GM23248 (cell line): ENCODE data around the gene INTS15. TPM values are rescaled to one million over a fixed set of nuclear protein-coding genes. Genes with fewer than 3 reads are reported as not detected.
"Not testable (repeated sequence)": the region's sequence is repeated elsewhere in the genome, so short reads cannot be mapped to it uniquely, and the experiment has no call there.

Experiments
- DNase-seq: peaks from one replicate; pipeline ENCODE4 v3.0.0-alpha.2; 2015
- H2AFZ ChIP-seq: fragments of 200-600 bp; sonication (generic); 2 replicates; pipeline ENCODE4 v1.6.1; 2016; ENCODE audit warnings: antibody characterized with exemption
- H3F3A ChIP-seq: fragments of 200-600 bp; sonication (generic); 2 replicates; pipeline ENCODE4 v1.6.1; 2016; ENCODE audit warnings: mild to moderate bottlenecking, antibody characterized with exemption, mixed run types; ENCODE audit not compliant: insufficient read depth
- H3K27ac ChIP-seq: fragments of 200-600 bp; sonication (generic); 2 replicates; pipeline ENCODE4 v1.5.1; 2016; ENCODE audit warnings: mild to moderate bottlenecking
- H3K27me3 ChIP-seq: fragments of 200-600 bp; sonication (generic); replicated peaks from 2 replicates; pipeline ENCODE4 v1.6.1; 2016; ENCODE audit warnings: mild to moderate bottlenecking; ENCODE audit not compliant: insufficient read depth
- H3K36me3 ChIP-seq: fragments of 200-600 bp; sonication (generic); 2 replicates; pipeline ENCODE4 v1.6.1; 2016; ENCODE audit warnings: low read depth, mild to moderate bottlenecking
- H3K4me1 ChIP-seq: fragments of 200-600 bp; sonication (generic); 2 replicates; pipeline ENCODE4 v1.6.1; 2016; ENCODE audit warnings: mild to moderate bottlenecking; ENCODE audit not compliant: insufficient read depth
- H3K4me2 ChIP-seq: fragments of 200-600 bp; sonication (generic); one replicate; pipeline ENCODE4 v1.6.1; 2016; ENCODE audit warnings: mild to moderate bottlenecking; ENCODE audit not compliant: unreplicated experiment
- H3K4me3 ChIP-seq: fragments of 200-600 bp; sonication (generic); 2 replicates; pipeline ENCODE4 v1.5.1; 2016; ENCODE audit warnings: mild to moderate bottlenecking
- H3K79me2 ChIP-seq: fragments of 200-600 bp; sonication (generic); 2 replicates; pipeline ENCODE4 v1.6.1; 2016; ENCODE audit warnings: mild to moderate bottlenecking; ENCODE audit not compliant: insufficient read depth
- H3K9ac ChIP-seq: fragments of 200-600 bp; sonication (generic); 2 replicates; pipeline ENCODE4 v1.6.1; 2016; ENCODE audit warnings: mild to moderate bottlenecking
- H3K9me2 ChIP-seq: fragments of 200-600 bp; sonication (generic); 2 replicates; pipeline ENCODE4 v1.6.1; 2016; ENCODE audit warnings: mixed run types, mild to moderate bottlenecking, moderate library complexity; ENCODE audit not compliant: insufficient read depth
- H3K9me3 ChIP-seq: fragments of 200-600 bp; sonication (generic); one replicate; pipeline ENCODE4 v1.6.1; 2017; ENCODE audit warnings: low read depth
- H4K20me1 ChIP-seq: fragments of 200-600 bp; sonication (generic); 2 replicates; pipeline ENCODE4 v1.6.0; 2016; ENCODE audit not compliant: insufficient read depth
- EZH2 ChIP-seq: fragments of 200-600 bp; sonication (generic); IDR thresholded peaks from 2 replicates; pipeline ENCODE4 v1.6.1; 2018; ENCODE audit warnings: antibody characterized with exemption, mild to moderate bottlenecking; ENCODE audit not compliant: insufficient read depth, poor library complexity, severe bottlenecking
- EZH2phosphoT487 ChIP-seq: fragments of 200-600 bp; sonication (generic); IDR thresholded peaks from 2 replicates; pipeline ENCODE4 v1.6.1; 2018; ENCODE audit warnings: antibody characterized with exemption, moderate library complexity, mild to moderate bottlenecking, low read depth; ENCODE audit not compliant: insufficient read depth
- WGBS, 2 experiments: methylation state at CpG; one replicate each; pipeline ENCODE4 v1.1.6; 2015 to 2017; ENCODE audit warnings: low lambda C conversion rate in 2 of 2, low coverage in 1 of 2; ENCODE audit errors: missing lambda C conversion rate in 2 of 2; 5-methylcytosine and 5-hydroxymethylcytosine counted together
- in situ Hi-C: fragments of 300-500 bp; cut with MboI; formaldehyde crosslinking; loops from 2 replicates; pipeline ENCODE4 v1.15.0; 2020
- polyA plus RNA-seq: library from polyadenylated mRNA; unstranded; fragments of >200 nt; fragmentation: Nextera tagmentation; extraction: Ambion mirVana; gene quantifications from 2 replicates; pipeline ENCODE4 v1.2.1, GENCODE V29; 2016
- total RNA-seq: library from RNA; depleted of rRNA; stranded (reverse); fragments of >200 nt; shearing (Covaris generic); gene quantifications from 2 replicates; pipeline ENCODE4 v1.2.3, GENCODE V29; 2014

Gene INTS15
- total and polyA plus RNA-seq, 2 experiments from 2014 or later, result 11.3 to 17.9 TPM

DNA sequence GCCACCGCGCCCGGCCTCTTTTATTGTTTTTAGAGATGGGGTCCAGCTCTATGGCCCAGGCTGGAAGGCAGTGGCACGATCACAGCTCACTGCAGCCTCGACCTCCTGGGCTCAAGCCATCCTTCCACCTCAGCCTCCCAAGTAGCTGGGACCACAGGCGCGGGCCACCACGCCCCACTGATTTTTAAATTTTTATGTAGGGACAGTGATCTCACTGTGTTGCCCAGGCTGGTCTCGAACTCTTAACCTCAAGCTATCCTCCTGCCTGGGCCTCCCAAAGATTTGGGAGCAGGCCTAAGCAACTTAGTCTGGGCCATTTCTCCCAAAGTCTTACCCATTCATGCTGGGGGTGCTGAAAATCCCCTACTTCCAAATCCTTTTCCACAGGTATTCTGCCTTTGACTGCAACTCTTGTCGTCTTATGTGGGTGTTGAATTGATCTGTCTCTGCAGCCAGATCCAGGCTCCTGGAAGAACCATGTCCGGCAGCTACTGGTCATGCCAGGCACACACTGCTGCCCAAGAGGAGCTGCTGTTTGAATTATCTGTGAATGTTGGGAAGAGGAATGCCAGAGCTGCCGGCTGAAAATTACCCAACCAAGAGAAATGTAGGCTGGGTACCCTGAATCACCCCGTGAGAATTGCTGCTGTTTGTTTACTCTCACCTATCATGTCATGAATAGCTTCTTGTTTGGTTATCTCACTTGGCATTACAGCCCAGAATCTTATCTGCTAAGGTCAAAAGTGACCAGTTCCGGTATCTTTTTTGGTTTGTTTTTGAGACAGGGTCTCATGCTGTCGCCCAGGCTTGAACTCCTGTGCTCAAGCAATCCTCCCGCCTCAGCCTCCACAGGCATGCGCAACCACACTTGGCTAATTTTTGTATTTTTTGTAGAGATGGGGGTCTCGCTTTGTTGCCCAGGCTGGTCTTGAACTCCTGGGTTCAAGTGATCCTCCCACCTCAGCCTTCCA, 11.4 kb upstream of the INTS15 start:
- in situ Hi-C loops, result loop anchor here (25.0 kb wide), 1 partner anchor 359 kb away; no protein-coding TSS in a partner anchor
- no peaks in the 10 kb centered on the region for H3F3A ChIP-seq
- no peak for TF ChIP-seq EZH2
- H3K4me1 ChIP-seq, result 0 out of 2 replicates have a peak, but pooled peaks cover 6% of the 10 kb centered on the region
- H3K9me3 ChIP-seq, result no peaks in the 10 kb centered on the region
- no peaks in the 10 kb centered on the region for H4K20me1 ChIP-seq
- peak overlapping the region; percentile 91 for H3K27ac ChIP-seq
- no peaks in the 10 kb centered on the region for H3K27me3 ChIP-seq
- peak overlapping the region; percentile 79 for H3K4me2 ChIP-seq
- no peaks in the 10 kb centered on the region for H3K9me2 ChIP-seq
- peaks cover 5% of the 10 kb centered on the region; the same call in 1 of the 2 replicates for H3K36me3 ChIP-seq
- 0 out of 2 replicates have a peak, but pooled peaks cover 6% of the 10 kb centered on the region for H3K79me2 ChIP-seq
- peak overlapping the region; percentile 88 for H3K4me3 ChIP-seq
- 85 to 88% methylated on average over 16 to 18 of the region's 18 CpGs for WGBS, 2 experiments
- peak overlapping the region; percentile 95 for H2AFZ ChIP-seq
- peak overlapping the region; percentile 95 for H3K9ac ChIP-seq
- peak; percentile 35 for DNase-seq

DNA sequence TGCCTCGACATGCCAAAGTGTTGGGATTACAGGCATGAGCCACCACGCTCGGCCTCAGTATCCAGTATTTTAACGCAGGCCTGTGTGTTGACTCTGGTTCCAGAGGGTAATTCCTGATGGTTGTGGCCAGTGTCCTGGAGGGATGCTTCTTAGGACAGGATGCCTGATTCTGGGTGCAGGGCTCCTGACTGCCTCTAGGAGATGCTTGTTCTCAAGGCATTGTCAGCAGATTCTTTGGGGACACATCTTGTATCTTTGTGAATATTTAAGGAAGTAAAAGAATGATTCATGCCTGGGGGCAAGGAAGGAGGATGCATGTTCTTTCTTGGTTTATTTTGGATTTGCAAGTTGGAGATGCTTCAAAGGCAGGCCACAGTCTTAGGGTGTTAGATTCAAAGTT, 10.4 kb upstream of the INTS15 start:
- H3K79me2 ChIP-seq, result 0 out of 2 replicates have a peak, but pooled peaks cover 6% of the 10 kb centered on the region
- H3K27ac ChIP-seq, result no peak overlapping the region
- no peaks in the 10 kb centered on the region for H4K20me1 ChIP-seq
- 0 out of 2 replicates have a peak, but pooled peaks cover 6% of the 10 kb centered on the region for H3K4me1 ChIP-seq
- H3K9ac ChIP-seq, result no peak overlapping the region
- TF ChIP-seq EZH2 (no peak), EZH2phosphoT487 (no peak)
- no peak overlapping the region for H2AFZ ChIP-seq
- no peak overlapping the region for H3K4me3 ChIP-seq
- DNase-seq, result peak; percentile 54
- in situ Hi-C loops, result loop anchor here (25.0 kb wide), 1 partner anchor 358 kb away; no protein-coding TSS in a partner anchor
- no peak overlapping the region for H3K4me2 ChIP-seq
- H3K9me3 ChIP-seq, result no peaks in the 10 kb centered on the region
- no peaks in the 10 kb centered on the region for H3F3A ChIP-seq
- 98 to 100% methylated on average over 4 of the region's 4 CpGs for WGBS, 2 experiments
- H3K9me2 ChIP-seq, result no peaks in the 10 kb centered on the region
- H3K27me3 ChIP-seq, result no peaks in the 10 kb centered on the region
- peaks cover 5% of the 10 kb centered on the region; the same call in 1 of the 2 replicates for H3K36me3 ChIP-seq

DNA sequence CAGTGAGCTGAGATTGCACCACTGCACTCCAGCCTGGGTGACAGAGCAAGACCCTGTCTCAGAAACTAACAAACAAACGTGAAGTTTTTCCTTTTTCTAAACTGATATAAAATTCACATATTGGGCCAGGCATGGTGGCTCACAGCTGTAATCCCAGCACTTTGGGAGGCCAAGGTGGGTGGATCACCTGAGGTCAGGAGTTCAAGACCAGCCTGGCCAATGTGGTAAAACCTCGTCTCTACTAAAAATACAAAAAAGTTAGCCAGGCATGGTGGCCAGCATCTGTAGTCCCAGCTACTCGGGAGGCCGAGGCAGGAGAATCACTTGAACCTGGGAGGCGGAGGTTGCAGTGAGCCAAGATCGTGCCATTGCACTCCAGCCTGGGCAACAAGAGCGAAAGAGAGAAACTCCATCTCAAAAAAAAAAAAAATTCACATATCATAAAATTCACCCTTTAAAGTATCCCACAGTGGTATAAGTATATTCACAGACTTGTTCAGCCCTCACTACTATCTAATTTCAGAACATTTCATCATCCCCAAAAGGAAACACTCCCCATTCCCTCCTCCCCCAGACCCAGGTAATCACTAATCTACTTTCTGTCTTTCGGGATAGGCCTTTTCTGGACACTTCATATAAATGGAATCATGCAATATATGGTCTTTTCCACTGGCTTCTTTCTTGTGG, 3.9 kb upstream of the INTS15 start:
- H4K20me1 ChIP-seq, H3K9ac ChIP-seq, H3K27ac ChIP-seq, H3F3A ChIP-seq, H3K27me3 ChIP-seq, DNase-seq, H3K4me1 ChIP-seq, H3K36me3 ChIP-seq, H3K9me2 ChIP-seq, H3K79me2 ChIP-seq, H3K4me3 ChIP-seq, H3K9me3 ChIP-seq, H2AFZ ChIP-seq, H3K4me2 ChIP-seq: not testable (repeated sequence)
- 86 to 89% methylated on average over 7 to 8 of the region's 8 CpGs for WGBS, 2 experiments
- in situ Hi-C loops, result loop anchor here (25.0 kb wide), 1 partner anchor 351 kb away; no protein-coding TSS in a partner anchor

DNA sequence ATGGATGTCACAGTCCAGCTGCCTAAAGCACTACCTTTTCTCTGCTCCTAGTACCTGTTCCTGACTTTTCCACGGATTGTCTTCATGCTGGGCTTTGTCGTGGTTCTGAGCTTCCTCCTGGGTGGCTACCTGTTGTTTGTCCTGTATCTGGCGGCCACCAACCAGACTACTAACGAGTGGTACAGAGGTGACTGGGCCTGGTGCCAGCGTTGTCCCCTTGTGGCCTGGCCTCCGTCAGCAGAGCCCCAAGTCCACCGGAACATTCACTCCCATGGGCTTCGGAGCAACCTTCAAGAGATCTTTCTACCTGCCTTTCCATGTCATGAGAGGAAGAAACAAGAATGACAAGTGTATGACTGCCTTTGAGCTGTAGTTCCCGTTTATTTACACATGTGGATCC, 1.3 kb upstream of the INTS15 start:
- H3K36me3 ChIP-seq, result 0 out of 2 replicates have a peak, but pooled peaks cover 8% of the 10 kb centered on the region
- H3K9me2 ChIP-seq, result no peaks in the 10 kb centered on the region
- DNase-seq, result no peak
- H3K4me1 ChIP-seq, result peaks cover 7% of the 10 kb centered on the region; the same call in 1 of the 2 replicates
- in situ Hi-C loops, result loop anchor here (25.0 kb wide), 1 partner anchor 349 kb away; no protein-coding TSS in a partner anchor
- H2AFZ ChIP-seq, result no peak overlapping the region
- no peak overlapping the region for H3K4me3 ChIP-seq
- peaks cover 6% of the 10 kb centered on the region for H3F3A ChIP-seq
- no peak overlapping the region for H3K9ac ChIP-seq
- TF ChIP-seq EZH2phosphoT487 (no peak), EZH2 (no peak)
- 79 to 81% methylated on average over 9 of the region's 9 CpGs for WGBS, 2 experiments
- H3K27ac ChIP-seq, result no peak overlapping the region
- H3K79me2 ChIP-seq, result peaks cover 23% of the 10 kb centered on the region
- H3K9me3 ChIP-seq, result no peaks in the 10 kb centered on the region
- H3K4me2 ChIP-seq, result no peak overlapping the region
- H3K27me3 ChIP-seq, result no peaks in the 10 kb centered on the region
- H4K20me1 ChIP-seq, result no peaks in the 10 kb centered on the region
